Breast epithelium (tissue), 3 donors: ENCODE results near the gene SUMO4.

ENCODE experiments used
- CTCF ChIP-seq, 3 donors: fragments of 450-650 bp; IDR thresholded peaks; one replicate each; pipeline ENCODE4 v1.5.1; 2016 to 2017; ENCODE audit warnings: antibody characterized with exemption in 3 of 3, mild to moderate bottlenecking in 3 of 3, moderate library complexity in 3 of 3
- POLR2A ChIP-seq: fragments of 450-650 bp; IDR thresholded peaks from one replicate; pipeline ENCODE4 v1.6.1; 2016; ENCODE audit warnings: antibody characterized with exemption, mild to moderate bottlenecking, moderate library complexity

- TF ChIP-seq POLR2A: no peak
- no peak for TF ChIP-seq CTCF (IDR thresholded peaks at IDR 0.05)
Observed at GRCh38 chr6:149422581-149422980, 22.5 kb downstream of the SUMO4 start.
